IMR-90 (cell line): Measurements from ENCODE around the gene NR1D2. TPM values are rescaled to one million over a fixed set of nuclear protein-coding genes. Genes with fewer than 3 reads are reported as not detected.

Experiments
- ATAC-seq: fragments of 200-7000 bp; cut with Tn5 transposase; 2 replicates; pipeline ENCODE4 v1.9.1; 2020; ENCODE audit warnings: low read depth, mild to moderate bottlenecking, moderate library complexity
- BruUV-seq: library from RNA; stranded (reverse); fragments of 400-500 nt; replicated peaks from 2 replicates; lab custom pipeline; 2021; lab: Mats Ljungman, UMichigan
- CTCF ChIA-PET: fragments of 300-600 bp; formaldehyde crosslinking; extraction: SDS; loops from one replicate; lab custom pipeline; 2021; ENCODE audit warnings: antibody characterized with exemption; lab: Yijun Ruan, JAX
- POLR2A ChIA-PET: fragments of 300-600 bp; sonication (Branson Sonifier 250); formaldehyde crosslinking; loops from one replicate; lab custom pipeline; 2022; ENCODE audit warnings: antibody characterized with exemption; ENCODE audit not compliant: unreplicated experiment; lab: Charles Lee
- DNase-seq: peaks from one replicate; pipeline ENCODE4 v3.0.0; 2013
- H2AFZ ChIP-seq: replicated peaks from 2 replicates; pipeline ENCODE3; 2013; ENCODE audit warnings: low read length, mild to moderate bottlenecking; ENCODE audit not compliant: poor library complexity
- H2AK5ac ChIP-seq: 2 replicates; pipeline ENCODE4 v1.6.1; 2013; ENCODE audit warnings: low read depth, low read length, inconsistent platforms
- H2AK9ac ChIP-seq: replicated peaks from 2 replicates; pipeline ENCODE3; 2013; ENCODE audit warnings: mild to moderate bottlenecking, low read depth, low read length, moderate library complexity; ENCODE audit not compliant: poor library complexity
- H2BK120ac ChIP-seq: 2 replicates; pipeline ENCODE4 v1.6.1; 2013; ENCODE audit warnings: low read depth, low read length, inconsistent platforms
- H2BK15ac ChIP-seq: 3 replicates; pipeline ENCODE4 v1.6.1; 2013; ENCODE audit warnings: low read depth, low read length, inconsistent platforms
- H2BK20ac ChIP-seq: 2 replicates; pipeline ENCODE4 v1.6.1; 2013; ENCODE audit warnings: low read depth, mild to moderate bottlenecking, inconsistent platforms, low read length, moderate library complexity
- H2BK5ac ChIP-seq: 2 replicates; pipeline ENCODE4 v1.6.1; 2013; ENCODE audit warnings: mild to moderate bottlenecking, low read depth, low read length, inconsistent platforms; ENCODE audit not compliant: poor library complexity, severe bottlenecking
- H3K14ac ChIP-seq: replicated peaks from 2 replicates; pipeline ENCODE4 v1.6.1; 2013; ENCODE audit warnings: low read depth, low read length, inconsistent platforms
- H3K18ac ChIP-seq: 2 replicates; pipeline ENCODE4 v1.6.1; 2013; ENCODE audit warnings: low read depth, low read length, control low read depth
- H3K23ac ChIP-seq: 2 replicates; pipeline ENCODE4 v1.6.1; 2013; ENCODE audit warnings: low read depth, low read length, inconsistent platforms
- H3K27ac ChIP-seq: 2 replicates; pipeline ENCODE4 v1.5.1; 2013; ENCODE audit warnings: mild to moderate bottlenecking, control low read depth, low read length; ENCODE audit not compliant: insufficient read depth
- H3K27me3 ChIP-seq: 2 replicates; pipeline ENCODE4 v1.6.1; 2013; ENCODE audit warnings: low read length; ENCODE audit not compliant: control insufficient read depth, insufficient read depth
- H3K36me3 ChIP-seq: 2 replicates; pipeline ENCODE4 v1.6.1; 2013; ENCODE audit warnings: low read length, mixed read lengths; ENCODE audit not compliant: control insufficient read depth, insufficient read depth
- H3K4ac ChIP-seq: 2 replicates; pipeline ENCODE4 v1.6.1; 2013; ENCODE audit warnings: low read depth, low read length, inconsistent platforms
- H3K4me1 ChIP-seq: 2 replicates; pipeline ENCODE4 v1.6.1; 2013; ENCODE audit warnings: low read length, mixed read lengths; ENCODE audit not compliant: control insufficient read depth, insufficient read depth
- H3K4me2 ChIP-seq: 2 replicates; pipeline ENCODE4 v1.6.1; 2013; ENCODE audit warnings: low read depth, mild to moderate bottlenecking, control low read depth, low read length, moderate library complexity
- H3K4me3 ChIP-seq: 2 replicates; pipeline ENCODE4 v1.5.1; 2013; ENCODE audit warnings: low read depth, mild to moderate bottlenecking, control low read depth, low read length, moderate library complexity; ENCODE audit not compliant: insufficient read depth
- H3K56ac ChIP-seq: 2 replicates; pipeline ENCODE4 v1.6.1; 2013; ENCODE audit warnings: low read length, inconsistent platforms; ENCODE audit not compliant: insufficient read depth; ENCODE audit errors: extremely low read depth
- H3K79me1 ChIP-seq, 2 experiments: 2 replicates each; pipeline ENCODE4 v1.6.1; 2013; ENCODE audit warnings: low read length in 2 of 2, inconsistent platforms in 1 of 2, low read depth in 1 of 2
- H3K9ac ChIP-seq: 2 replicates; pipeline ENCODE4 v1.6.1; 2013; ENCODE audit warnings: low read depth, low read length, control low read depth
- H3K9me1 ChIP-seq: 2 replicates; pipeline ENCODE4 v1.6.1; 2013; ENCODE audit warnings: low read length, inconsistent platforms; ENCODE audit not compliant: insufficient read depth
- H3K9me3 ChIP-seq: 2 replicates; pipeline ENCODE4 v1.6.1; 2013; ENCODE audit warnings: low read length; ENCODE audit not compliant: control insufficient read depth, insufficient read depth
- H4K20me1 ChIP-seq: 2 replicates; pipeline ENCODE4 v1.6.1; 2013; ENCODE audit warnings: low read length, inconsistent platforms; ENCODE audit not compliant: insufficient read depth
- H4K5ac ChIP-seq: 2 replicates; pipeline ENCODE4 v1.6.1; 2013; ENCODE audit warnings: mild to moderate bottlenecking, low read depth, low read length, control low read depth
- H4K8ac ChIP-seq, 2 experiments: 2 replicates each; pipeline ENCODE4 v1.6.1; 2013; ENCODE audit warnings: low read depth in 2 of 2, low read length in 2 of 2, control low read depth in 1 of 2, inconsistent platforms in 1 of 2
- H4K91ac ChIP-seq: 2 replicates; pipeline ENCODE4 v1.6.1; 2013; ENCODE audit warnings: low read depth, low read length, inconsistent platforms; ENCODE audit not compliant: insufficient read depth
- BHLHE40 ChIP-seq: fragments of 150-350 bp; IDR thresholded peaks from 2 replicates; pipeline ENCODE4 v1.6.1; 2016; ENCODE audit warnings: mild to moderate bottlenecking, low read depth, low read length
- CEBPB ChIP-seq: IDR thresholded peaks from 2 replicates; pipeline ENCODE4 v1.6.1; 2012; ENCODE audit warnings: low read depth, low read length, improper control_type of control experiment
- CHD1 ChIP-seq: IDR thresholded peaks from 2 replicates; pipeline ENCODE4 v1.6.1; 2012; ENCODE audit warnings: low read depth, low read length, improper control_type of control experiment
- FOS ChIP-seq: fragments of 150-350 bp; IDR thresholded peaks from 2 replicates; pipeline ENCODE4 v1.6.1; 2016; ENCODE audit warnings: low read depth, low read length
- MAFK ChIP-seq: IDR thresholded peaks from 2 replicates; pipeline ENCODE4 v1.6.1; 2012; ENCODE audit warnings: low read depth, low read length, improper control_type of control experiment
- MAZ ChIP-seq: IDR thresholded peaks from 2 replicates; pipeline ENCODE4 v1.6.1; 2012; ENCODE audit warnings: low read depth, mild to moderate bottlenecking, low read length, improper control_type of control experiment, moderate library complexity, borderline replicate concordance
- MXI1 ChIP-seq: IDR thresholded peaks from 2 replicates; pipeline ENCODE4 v1.6.1; 2012; ENCODE audit warnings: low read depth, mild to moderate bottlenecking, low read length, moderate library complexity, borderline replicate concordance
- NFE2L2 ChIP-seq: fragments of 150-350 bp; IDR thresholded peaks from 2 replicates; pipeline ENCODE4 v1.6.1; 2016; ENCODE audit warnings: low read depth, mild to moderate bottlenecking, low read length
- POLR2A ChIP-seq: IDR thresholded peaks from 2 replicates; pipeline ENCODE4 v1.6.1; 2012; ENCODE audit warnings: mild to moderate bottlenecking, low read depth, low read length
- RAD21 ChIP-seq: IDR thresholded peaks from 2 replicates; pipeline ENCODE4 v1.6.1; 2012; ENCODE audit warnings: low read length, improper control_type of control experiment
- RCOR1 ChIP-seq: IDR thresholded peaks from 2 replicates; pipeline ENCODE4 v1.6.1; 2012; ENCODE audit warnings: mild to moderate bottlenecking, low read length, improper control_type of control experiment; ENCODE audit not compliant: insufficient replicate concordance
- RFX5 ChIP-seq: IDR thresholded peaks from 2 replicates; pipeline ENCODE4 v1.8.0; 2012; ENCODE audit warnings: low read depth, mild to moderate bottlenecking, low read length, moderate library complexity
- SMC3 ChIP-seq: fragments of 150-350 bp; IDR thresholded peaks from 2 replicates; pipeline ENCODE4 v1.6.1; 2016; ENCODE audit warnings: low read depth, mild to moderate bottlenecking, antibody characterized with exemption, low read length, moderate library complexity
- WGBS, 2 experiments: methylation state at CpG; one replicate each; pipeline versions ENCODE4 v1.1.5 to v1.1.7; 2013; ENCODE audit warnings: missing lambda C conversion rate in 2 of 2; ENCODE audit not compliant: insufficient read length in 1 of 2; ENCODE audit errors: extremely low coverage in 2 of 2; 5-methylcytosine and 5-hydroxymethylcytosine counted together
- dilution Hi-C: fragments of 300-500 bp; cut with HindIII; formaldehyde crosslinking; loops from one replicate; pipeline ENCODE4 v1.14.3; 2018; ENCODE audit warnings: low sequenced_read_pairs; ENCODE audit not compliant: unreplicated experiment
- in situ Hi-C: fragments of 300-500 bp; cut with MboI; formaldehyde crosslinking; loops from 3 replicates; pipeline ENCODE4 v1.14.3; 2019; ENCODE audit warnings: low sequenced_read_pairs, inconsistent platforms, mixed read lengths
- intact Hi-C: fragments of 100-400 bp; cut with micrococcal nuclease; formaldehyde crosslinking; loops from 2 replicates; pipeline ENCODE4 v1.10.0; 2022
- polyA plus RNA-seq, 3 experiments: library from polyadenylated mRNA; depleted of rRNA; stranded (reverse); fragments of >200 nt; gene quantifications; 2 replicates each; pipeline ENCODE4 v1.2.3, GENCODE V29; 2012; ENCODE audit warnings: low replicate concordance in 1 of 3
- total RNA-seq: library from RNA; depleted of rRNA; stranded (reverse); fragments of >200 nt; gene quantifications from 2 replicates; pipeline ENCODE4 v1.2.3, GENCODE V29; 2012
- TF ChIP-seq, protein P1 (sequence below): fragments of 150-350 bp; IDR thresholded peaks from 2 replicates; pipeline ENCODE4 v1.6.1; 2016; ENCODE audit warnings: low read depth, mild to moderate bottlenecking, low read length, moderate library complexity, borderline replicate concordance
- TF ChIP-seq, protein P2 (sequence below): fragments of 150-350 bp; IDR thresholded peaks from 2 replicates; pipeline ENCODE4 v1.6.1; 2017; ENCODE audit warnings: mild to moderate bottlenecking, antibody characterized with exemption, low read length, low read depth
- TF ChIP-seq, protein P3 (sequence below): conservative IDR thresholded peaks from 2 replicates; pipeline ENCODE4 v1.5.1; 2012; ENCODE audit warnings: mild to moderate bottlenecking, low read depth, low read length, improper control_type of control experiment

Gene NR1D2
- total and polyA plus RNA-seq, 2 of the 4 experiments (the other 2 are of a cell fraction): 8.1 to 41.0 TPM

DNA sequence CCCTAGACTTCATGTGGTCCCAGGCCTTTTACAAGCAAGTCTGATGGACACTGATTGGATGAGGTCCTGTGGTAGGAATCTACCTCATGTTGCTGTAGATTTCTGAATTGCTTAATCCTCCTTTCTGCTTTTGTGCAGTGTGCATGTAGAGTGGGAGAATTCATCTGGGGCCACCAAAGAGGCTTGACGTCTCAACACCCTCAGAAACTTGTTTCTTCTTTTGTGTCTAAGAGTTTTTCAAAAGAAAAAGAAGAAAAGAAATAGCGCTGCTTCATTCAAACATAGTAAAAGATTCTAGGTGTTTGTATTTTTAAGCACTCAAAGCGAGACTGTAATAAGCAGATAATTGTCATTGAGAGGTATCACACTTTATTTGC, 46.2 kb downstream of the NR1D2 start:
- no peaks in the 10 kb centered on the region for H3K27me3 ChIP-seq
- peaks cover 13% of the 10 kb centered on the region for H3K4me1 ChIP-seq
- H4K20me1 ChIP-seq: no peaks in the 10 kb centered on the region
- H2AK9ac ChIP-seq: no peak overlapping the region
- H3K18ac ChIP-seq: no peak overlapping the region
- no peak overlapping the region for H2BK120ac ChIP-seq
- no peak overlapping the region for H3K56ac ChIP-seq
- H2BK20ac ChIP-seq: no peak overlapping the region
- H3K4me3 ChIP-seq: no peak overlapping the region
- no peak for TF ChIP-seq NFE2L2
- no peak for TF ChIP-seq MAZ
- no peak for TF ChIP-seq CHD1
- TF ChIP-seq, protein P1, sequence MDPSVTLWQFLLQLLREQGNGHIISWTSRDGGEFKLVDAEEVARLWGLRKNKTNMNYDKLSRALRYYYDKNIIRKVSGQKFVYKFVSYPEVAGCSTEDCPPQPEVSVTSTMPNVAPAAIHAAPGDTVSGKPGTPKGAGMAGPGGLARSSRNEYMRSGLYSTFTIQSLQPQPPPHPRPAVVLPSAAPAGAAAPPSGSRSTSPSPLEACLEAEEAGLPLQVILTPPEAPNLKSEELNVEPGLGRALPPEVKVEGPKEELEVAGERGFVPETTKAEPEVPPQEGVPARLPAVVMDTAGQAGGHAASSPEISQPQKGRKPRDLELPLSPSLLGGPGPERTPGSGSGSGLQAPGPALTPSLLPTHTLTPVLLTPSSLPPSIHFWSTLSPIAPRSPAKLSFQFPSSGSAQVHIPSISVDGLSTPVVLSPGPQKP: no peak
- TF ChIP-seq CEBPB: no peak
- TF ChIP-seq SMC3: no peak
- TF ChIP-seq, protein P2, sequence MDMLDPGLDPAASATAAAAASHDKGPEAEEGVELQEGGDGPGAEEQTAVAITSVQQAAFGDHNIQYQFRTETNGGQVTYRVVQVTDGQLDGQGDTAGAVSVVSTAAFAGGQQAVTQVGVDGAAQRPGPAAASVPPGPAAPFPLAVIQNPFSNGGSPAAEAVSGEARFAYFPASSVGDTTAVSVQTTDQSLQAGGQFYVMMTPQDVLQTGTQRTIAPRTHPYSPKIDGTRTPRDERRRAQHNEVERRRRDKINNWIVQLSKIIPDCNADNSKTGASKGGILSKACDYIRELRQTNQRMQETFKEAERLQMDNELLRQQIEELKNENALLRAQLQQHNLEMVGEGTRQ: no peak
- TF ChIP-seq MAFK: no peak
- no peak for TF ChIP-seq MXI1
- no peak for TF ChIP-seq RAD21
- no peak for TF ChIP-seq RFX5
- no peak for TF ChIP-seq BHLHE40
- no peak for TF ChIP-seq POLR2A
- TF ChIP-seq, protein P3, sequence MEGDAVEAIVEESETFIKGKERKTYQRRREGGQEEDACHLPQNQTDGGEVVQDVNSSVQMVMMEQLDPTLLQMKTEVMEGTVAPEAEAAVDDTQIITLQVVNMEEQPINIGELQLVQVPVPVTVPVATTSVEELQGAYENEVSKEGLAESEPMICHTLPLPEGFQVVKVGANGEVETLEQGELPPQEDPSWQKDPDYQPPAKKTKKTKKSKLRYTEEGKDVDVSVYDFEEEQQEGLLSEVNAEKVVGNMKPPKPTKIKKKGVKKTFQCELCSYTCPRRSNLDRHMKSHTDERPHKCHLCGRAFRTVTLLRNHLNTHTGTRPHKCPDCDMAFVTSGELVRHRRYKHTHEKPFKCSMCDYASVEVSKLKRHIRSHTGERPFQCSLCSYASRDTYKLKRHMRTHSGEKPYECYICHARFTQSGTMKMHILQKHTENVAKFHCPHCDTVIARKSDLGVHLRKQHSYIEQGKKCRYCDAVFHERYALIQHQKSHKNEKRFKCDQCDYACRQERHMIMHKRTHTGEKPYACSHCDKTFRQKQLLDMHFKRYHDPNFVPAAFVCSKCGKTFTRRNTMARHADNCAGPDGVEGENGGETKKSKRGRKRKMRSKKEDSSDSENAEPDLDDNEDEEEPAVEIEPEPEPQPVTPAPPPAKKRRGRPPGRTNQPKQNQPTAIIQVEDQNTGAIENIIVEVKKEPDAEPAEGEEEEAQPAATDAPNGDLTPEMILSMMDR: no peak
- TF ChIP-seq FOS: no peak
- TF ChIP-seq RCOR1: no peak
- H4K91ac ChIP-seq: no peak overlapping the region
- in situ Hi-C loops: loop anchor here (10.0 kb wide), 1 partner anchor 244 kb away; no protein-coding TSS in a partner anchor
- no peaks in the 10 kb centered on the region for H3K36me3 ChIP-seq
- dilution Hi-C loops: no loop called here
- no peak overlapping the region for H4K5ac ChIP-seq
- intact Hi-C loops: no loop called here
- DNase-seq: no peak
- ChIA-PET CTCF (interaction anchor here (0.6 kb wide), 1 partner anchor 689 kb away, joined by 3 read pairs; no protein-coding TSS in a partner anchor), POLR2A (no interaction called here)
- BruUV-seq: no TSS peak
- H3K4ac ChIP-seq: no peak overlapping the region
- no peak overlapping the region for H3K14ac ChIP-seq
- no peak overlapping the region for H2BK5ac ChIP-seq
- no peak overlapping the region for H3K23ac ChIP-seq
- H3K9me3 ChIP-seq: no peaks in the 10 kb centered on the region
- H2BK15ac ChIP-seq: no peak overlapping the region
- H3K9me1 ChIP-seq: no peaks in the 10 kb centered on the region
- no peak for ATAC-seq
- no peak overlapping the region for H3K4me2 ChIP-seq
- WGBS, 2 experiments: no CpG with 5 or more reads among the region's 3 CpGs
- H3K79me1 ChIP-seq: no peaks in the 10 kb centered on the region
- H2AK5ac ChIP-seq: no peak overlapping the region
- H3K9ac ChIP-seq: no peak overlapping the region
- H3K27ac ChIP-seq: no peak overlapping the region
- H4K8ac ChIP-seq: no peak overlapping the region
- H2AFZ ChIP-seq: no peak overlapping the region
